OCI-LY7 (cell line): ENCODE results near the gene KCNJ12.

Experiments
- EZH2phosphoT487 ChIP-seq: fragments of 200-600 bp; sonication (generic); IDR thresholded peaks from 2 replicates; pipeline ENCODE4 v1.6.1; 2018; ENCODE audit warnings: low read depth, borderline replicate concordance, mild to moderate bottlenecking, mixed run types, antibody characterized with exemption, low read length, moderate library complexity, mixed read lengths
- TF ChIP-seq, protein P1 (sequence below): fragments of 200-600 bp; sonication (generic); conservative IDR thresholded peaks from 2 replicates; pipeline ENCODE4 v1.5.1; 2014; ENCODE audit warnings: mild to moderate bottlenecking, antibody characterized with exemption, low read length, moderate library complexity, mixed read lengths

DNA sequence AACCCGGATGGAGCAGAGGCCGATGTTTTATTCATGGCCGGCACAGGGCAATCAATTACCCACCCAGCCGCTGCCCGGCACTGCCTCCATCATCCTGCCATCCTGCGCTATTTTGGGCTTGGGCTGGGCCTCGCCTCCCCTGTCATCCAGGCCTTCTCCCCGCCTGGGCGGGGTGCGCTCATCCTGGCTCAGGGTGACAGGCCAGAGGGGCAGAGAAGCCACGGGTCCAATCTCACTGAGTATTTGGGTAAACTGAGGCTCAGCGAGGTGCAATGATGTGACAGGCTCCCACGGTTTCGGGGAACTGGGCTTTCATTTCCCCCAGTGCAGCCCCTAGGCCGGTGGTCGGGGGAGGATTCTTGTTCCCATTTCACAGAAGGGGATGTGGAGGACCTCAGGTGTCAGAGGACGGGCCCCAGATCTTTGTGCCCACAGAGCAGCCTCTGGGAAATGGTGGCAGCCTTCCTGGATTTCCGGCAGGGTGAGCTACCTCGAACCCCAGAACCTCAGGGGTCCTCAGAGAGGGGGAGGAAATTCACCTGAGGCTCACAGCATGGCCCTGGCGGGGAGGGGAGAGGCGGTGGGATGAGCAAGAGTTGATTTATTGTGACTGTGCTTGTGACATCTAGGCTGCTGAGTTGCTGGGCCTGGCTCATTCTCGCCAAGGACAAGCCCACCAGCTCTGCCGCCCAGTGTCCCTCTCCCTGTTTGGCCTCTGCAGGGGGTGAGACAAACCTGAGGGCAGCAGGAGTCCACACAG, 23.8 kb upstream of the KCNJ12 start:
- TF ChIP-seq, protein P1, sequence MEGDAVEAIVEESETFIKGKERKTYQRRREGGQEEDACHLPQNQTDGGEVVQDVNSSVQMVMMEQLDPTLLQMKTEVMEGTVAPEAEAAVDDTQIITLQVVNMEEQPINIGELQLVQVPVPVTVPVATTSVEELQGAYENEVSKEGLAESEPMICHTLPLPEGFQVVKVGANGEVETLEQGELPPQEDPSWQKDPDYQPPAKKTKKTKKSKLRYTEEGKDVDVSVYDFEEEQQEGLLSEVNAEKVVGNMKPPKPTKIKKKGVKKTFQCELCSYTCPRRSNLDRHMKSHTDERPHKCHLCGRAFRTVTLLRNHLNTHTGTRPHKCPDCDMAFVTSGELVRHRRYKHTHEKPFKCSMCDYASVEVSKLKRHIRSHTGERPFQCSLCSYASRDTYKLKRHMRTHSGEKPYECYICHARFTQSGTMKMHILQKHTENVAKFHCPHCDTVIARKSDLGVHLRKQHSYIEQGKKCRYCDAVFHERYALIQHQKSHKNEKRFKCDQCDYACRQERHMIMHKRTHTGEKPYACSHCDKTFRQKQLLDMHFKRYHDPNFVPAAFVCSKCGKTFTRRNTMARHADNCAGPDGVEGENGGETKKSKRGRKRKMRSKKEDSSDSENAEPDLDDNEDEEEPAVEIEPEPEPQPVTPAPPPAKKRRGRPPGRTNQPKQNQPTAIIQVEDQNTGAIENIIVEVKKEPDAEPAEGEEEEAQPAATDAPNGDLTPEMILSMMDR, result no peak
- no peak for TF ChIP-seq EZH2phosphoT487
